BE2C (cell line): ENCODE results near the gene MCU.
"Not testable (repeated sequence)": the region's sequence is repeated elsewhere in the genome, so short reads cannot be mapped to it uniquely, and the experiment has no call there.

Experiments
- DNase-seq: peaks from one replicate; pipeline ENCODE4 v3.0.0-alpha.2; 2020
- H3K27me3 ChIP-seq: fragments of 250-450 bp; sonication (Bioruptor Pico); 2 replicates; pipeline ENCODE4 v1.5.1; 2020; ENCODE audit warnings: mild to moderate bottlenecking
- H3K36me3 ChIP-seq: fragments of 250-450 bp; sonication (Bioruptor Pico); 2 replicates; pipeline ENCODE4 v1.5.1; 2020; ENCODE audit warnings: mild to moderate bottlenecking
- H3K4me1 ChIP-seq: fragments of 250-450 bp; sonication (Bioruptor Pico); 2 replicates; pipeline ENCODE4 v1.5.1; 2020
- H3K4me3 ChIP-seq: 2 replicates; pipeline ENCODE4 v1.5.1; 2011; ENCODE audit warnings: low read depth, low read length
- H3K9me3 ChIP-seq: fragments of 250-450 bp; sonication (Bioruptor Pico); 2 replicates; pipeline ENCODE4 v1.5.1; 2020
- TF ChIP-seq, protein P1 (sequence below): IDR thresholded peaks from 2 replicates; pipeline ENCODE4 v1.5.1; 2012; ENCODE audit warnings: mild to moderate bottlenecking, low read depth, low read length

The MCU gene

DNA sequence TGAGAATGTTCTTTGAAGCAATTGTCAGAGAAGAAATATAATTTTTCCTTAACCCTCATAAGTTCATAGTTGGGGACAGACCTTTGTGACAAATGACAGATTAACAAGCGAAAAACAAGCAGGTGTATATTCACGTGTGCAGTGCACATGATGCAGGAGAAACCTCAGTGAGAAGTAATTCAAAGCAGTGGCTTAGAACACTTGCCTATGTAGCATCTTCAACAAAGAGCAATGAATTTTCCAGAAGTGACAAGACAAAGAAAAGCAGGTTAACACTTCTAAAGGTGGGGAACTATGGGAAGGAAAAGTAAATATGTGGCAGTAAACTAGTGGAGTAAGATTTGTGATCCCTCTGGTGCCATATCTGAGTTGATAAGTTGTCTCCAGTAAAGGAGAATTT is 65.8 kb downstream of the MCU start:
- Histone ChIP-seq H3K4me3 (no peak overlapping the region), H3K9me3 (no peaks in the 10 kb centered on the region), H3K27me3 (no peaks in the 10 kb centered on the region), H3K36me3 (no peaks in the 10 kb centered on the region), H3K4me1 (peaks cover 2% of the 10 kb centered on the region; the same call in 1 of the 2 replicates)
- DNase-seq: no peak
- TF ChIP-seq, protein P1, sequence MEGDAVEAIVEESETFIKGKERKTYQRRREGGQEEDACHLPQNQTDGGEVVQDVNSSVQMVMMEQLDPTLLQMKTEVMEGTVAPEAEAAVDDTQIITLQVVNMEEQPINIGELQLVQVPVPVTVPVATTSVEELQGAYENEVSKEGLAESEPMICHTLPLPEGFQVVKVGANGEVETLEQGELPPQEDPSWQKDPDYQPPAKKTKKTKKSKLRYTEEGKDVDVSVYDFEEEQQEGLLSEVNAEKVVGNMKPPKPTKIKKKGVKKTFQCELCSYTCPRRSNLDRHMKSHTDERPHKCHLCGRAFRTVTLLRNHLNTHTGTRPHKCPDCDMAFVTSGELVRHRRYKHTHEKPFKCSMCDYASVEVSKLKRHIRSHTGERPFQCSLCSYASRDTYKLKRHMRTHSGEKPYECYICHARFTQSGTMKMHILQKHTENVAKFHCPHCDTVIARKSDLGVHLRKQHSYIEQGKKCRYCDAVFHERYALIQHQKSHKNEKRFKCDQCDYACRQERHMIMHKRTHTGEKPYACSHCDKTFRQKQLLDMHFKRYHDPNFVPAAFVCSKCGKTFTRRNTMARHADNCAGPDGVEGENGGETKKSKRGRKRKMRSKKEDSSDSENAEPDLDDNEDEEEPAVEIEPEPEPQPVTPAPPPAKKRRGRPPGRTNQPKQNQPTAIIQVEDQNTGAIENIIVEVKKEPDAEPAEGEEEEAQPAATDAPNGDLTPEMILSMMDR: no peak

DNA sequence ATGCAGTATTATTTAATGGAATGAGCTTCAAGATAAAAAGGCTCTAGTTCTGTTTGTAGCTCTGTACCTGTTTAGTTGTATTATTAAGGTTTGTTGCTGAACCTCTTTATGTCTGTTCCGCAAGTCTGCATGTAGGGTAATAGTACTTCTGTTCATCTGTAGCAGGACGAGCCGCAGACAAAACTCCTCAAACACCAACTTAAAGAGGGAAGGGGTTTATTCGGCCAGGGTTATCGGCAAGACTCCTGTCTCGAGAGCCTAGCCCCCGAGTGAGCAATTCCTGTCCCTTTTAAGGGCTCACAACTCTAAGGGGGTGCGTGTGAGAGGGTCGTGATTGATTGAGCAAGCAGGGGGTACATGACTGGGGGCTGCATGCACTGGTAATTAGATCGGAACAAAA is 67.0 kb downstream of the MCU start:
- not testable (repeated sequence) for H3K4me1 ChIP-seq, H3K4me3 ChIP-seq, DNase-seq, H3K9me3 ChIP-seq, H3K36me3 ChIP-seq, H3K27me3 ChIP-seq

DNA sequence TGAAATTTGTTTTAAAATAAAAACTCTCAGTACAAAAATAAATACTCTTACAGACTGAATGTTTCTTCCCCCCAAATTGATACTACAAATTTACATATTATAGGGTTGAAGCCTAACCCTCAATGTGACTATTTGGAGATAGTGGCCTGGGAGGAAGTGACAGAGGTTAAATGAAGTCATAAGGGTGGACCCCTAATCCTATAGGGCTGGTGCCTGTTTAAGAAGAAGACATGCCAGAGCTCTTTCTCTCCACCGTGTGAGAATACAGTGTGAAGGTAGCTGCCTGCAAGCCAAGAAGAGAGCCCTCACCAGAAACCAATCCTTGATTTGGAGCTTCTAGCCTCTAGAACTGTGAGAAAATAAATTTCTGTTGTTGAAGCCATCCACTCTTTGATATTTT is 67.6 kb downstream of the MCU start:
- Histone ChIP-seq H3K9me3 (no peaks in the 10 kb centered on the region), H3K4me1 (peaks cover 8% of the 10 kb centered on the region; the same call in 1 of the 2 replicates), H3K36me3 (no peaks in the 10 kb centered on the region), H3K27me3 (no peaks in the 10 kb centered on the region), H3K4me3 (no peak overlapping the region)
- no peak for DNase-seq
- TF ChIP-seq, protein P1: no peak

DNA sequence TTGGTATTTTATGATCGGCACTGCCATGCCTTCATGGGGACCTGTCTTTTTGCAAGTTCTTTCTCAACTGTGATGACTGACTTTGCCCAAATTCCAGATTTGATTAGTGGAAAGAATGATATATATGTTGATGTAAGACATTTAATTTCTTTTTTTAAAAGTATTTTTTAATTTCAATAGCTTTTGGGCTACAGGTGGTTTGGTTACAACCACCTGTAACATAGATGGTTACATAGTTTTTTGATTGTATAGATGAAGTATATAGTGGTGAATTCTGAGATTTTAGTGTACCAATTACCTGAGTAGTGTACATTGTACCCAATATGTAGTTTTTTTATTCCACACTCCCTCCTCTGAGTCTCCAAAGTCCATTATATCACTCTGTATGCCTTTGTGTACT is 69.6 kb downstream of the MCU start:
- Histone ChIP-seq H3K4me3 (no peak overlapping the region), H3K36me3 (no peaks in the 10 kb centered on the region), H3K27me3 (no peaks in the 10 kb centered on the region), H3K4me1 (peaks cover 8% of the 10 kb centered on the region; the same call in 1 of the 2 replicates), H3K9me3 (no peaks in the 10 kb centered on the region)
- DNase-seq: no peak
- TF ChIP-seq, protein P1: no peak

DNA sequence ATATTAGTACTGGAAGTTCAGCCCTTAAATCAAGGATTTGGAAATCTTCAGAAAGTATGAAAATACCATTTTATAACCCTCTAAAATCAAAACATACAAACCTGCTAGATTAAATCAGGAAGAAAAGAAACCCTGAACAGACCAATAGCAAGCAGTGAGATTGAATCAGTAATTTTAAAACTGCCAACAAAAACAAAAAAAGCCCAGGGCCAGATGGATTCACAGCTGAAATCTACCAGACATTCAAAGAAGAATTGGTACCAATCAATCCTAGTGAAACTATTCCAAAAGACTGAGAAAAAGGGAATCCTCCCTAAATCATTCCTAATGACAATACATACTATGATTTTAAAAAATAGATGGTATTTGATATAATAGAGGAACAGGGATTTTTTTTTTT is 70.1 kb downstream of the MCU start:
- no peaks in the 10 kb centered on the region for H3K27me3 ChIP-seq
- TF ChIP-seq, protein P1: no peak
- no peak for DNase-seq
- H3K36me3 ChIP-seq: no peaks in the 10 kb centered on the region
- no peaks in the 10 kb centered on the region for H3K9me3 ChIP-seq
- H3K4me3 ChIP-seq: no peak overlapping the region
- peaks cover 8% of the 10 kb centered on the region; the same call in 1 of the 2 replicates for H3K4me1 ChIP-seq

DNA sequence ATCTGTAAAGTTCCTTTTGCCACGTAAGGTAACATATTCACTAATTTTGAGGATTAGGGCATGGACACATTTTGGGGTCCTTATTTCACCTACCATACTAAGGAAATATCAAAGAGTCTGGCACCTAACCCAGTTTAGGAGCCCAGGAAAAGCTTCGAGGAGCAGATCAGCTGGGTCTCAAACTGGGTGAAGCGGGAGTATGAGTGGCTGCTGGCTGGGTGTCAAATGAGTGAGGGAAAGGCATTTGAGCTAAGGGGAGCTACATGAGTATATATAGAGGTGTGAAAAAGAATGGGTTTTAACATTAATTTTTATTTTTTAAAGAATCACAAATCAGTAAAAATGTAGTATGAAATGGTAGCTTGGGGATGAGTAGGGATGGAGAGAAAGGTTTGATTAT is 71.3 kb downstream of the MCU start:
- Histone ChIP-seq H3K4me3 (no peak overlapping the region), H3K36me3 (no peaks in the 10 kb centered on the region), H3K4me1 (peaks cover 8% of the 10 kb centered on the region; the same call in 1 of the 2 replicates), H3K27me3 (no peaks in the 10 kb centered on the region), H3K9me3 (no peaks in the 10 kb centered on the region)
- TF ChIP-seq, protein P1: no peak
- DNase-seq: no peak

DNA sequence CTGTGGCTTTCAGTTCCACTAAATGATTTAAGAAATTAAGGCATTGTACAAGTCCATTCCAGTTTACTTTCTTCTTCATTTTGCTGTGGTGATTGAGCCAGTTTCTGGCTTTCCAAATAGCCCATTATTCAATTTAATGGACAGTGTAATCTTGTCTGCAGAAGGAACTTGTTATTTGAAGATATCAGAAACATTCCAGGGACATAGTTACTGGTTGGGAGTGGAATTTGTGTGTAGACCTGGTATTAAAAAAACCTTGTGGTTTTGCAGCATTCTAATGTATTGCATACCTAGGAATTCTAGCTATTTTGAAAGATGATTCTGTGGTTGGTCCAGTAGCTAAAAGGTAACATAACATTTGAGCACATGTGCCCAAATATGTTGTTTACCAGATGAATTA is 72.2 kb downstream of the MCU start:
- DNase-seq: no peak
- TF ChIP-seq, protein P1: no peak

More for the DNA sequence above, 72.2 kb downstream of the MCU start:
- Histone ChIP-seq H3K4me1 (peaks cover 6% of the 10 kb centered on the region; the same call in 1 of the 2 replicates), H3K36me3 (no peaks in the 10 kb centered on the region), H3K9me3 (no peaks in the 10 kb centered on the region), H3K4me3 (no peak overlapping the region), H3K27me3 (no peaks in the 10 kb centered on the region)
